ENCODE data around the gene TOPORS.

GRCh38 chr9:32500768-32501167 lies 51.6 kb downstream of the TOPORS start:
- TF ChIP-seq CTCF (conservative IDR thresholded peaks at IDR 0.05; ENCODE audit: low read depth in 2 of 2) (no peak), EZH2phosphoT487 (IDR thresholded peaks at IDR 0.05; ENCODE audit: unreplicated experiment) (no peak), POLR2AphosphoS5 (IDR thresholded peaks at IDR 0.05; ENCODE audit: low read depth) (no peak), JUNB (IDR thresholded peaks at IDR 0.05; ENCODE audit: unreplicated experiment) (no peak), EZH2 (IDR thresholded peaks at IDR 0.05; ENCODE audit: low read depth, unreplicated experiment) (no peak), ZNF462 (CRISPR knock-in tag; IDR thresholded peaks at IDR 0.05) (no peak), REST (IDR thresholded peaks at IDR 0.05; ENCODE audit: unreplicated experiment) (no peak)

Data from GM23338 (cell line).